PC-9 (cell line): Measurements from ENCODE around the gene CAPN13. TPM values are rescaled to one million over a fixed set of nuclear protein-coding genes. Genes with fewer than 3 reads are reported as not detected.

ENCODE experiments used
- BruUV-seq: library from RNA; stranded (reverse); fragments of 400-500 nt; replicated peaks from 2 replicates; lab custom pipeline; 2021; lab: Mats Ljungman, UMichigan
- CTCF ChIA-PET: fragments of 300-600 bp; sonication (Branson Sonifier 250); formaldehyde crosslinking; loops from one replicate; lab custom pipeline; 2022; ENCODE audit warnings: antibody characterized with exemption; lab: Charles Lee
- POLR2A ChIA-PET: fragments of 300-600 bp; sonication (Branson Sonifier 250); formaldehyde crosslinking; loops from one replicate; lab custom pipeline; 2022; ENCODE audit warnings: antibody characterized with exemption; ENCODE audit not compliant: unreplicated experiment; lab: Charles Lee
- DNase-seq, 2 experiments: peaks; one replicate each; pipeline versions ENCODE4 v3.0.0 to v3.0.0-alpha.2; 2015 to 2022; ENCODE audit warnings: mixed read lengths in 1 of 2
- H2AFZ ChIP-seq: fragments of 200-600 bp; sonication (generic); 2 replicates; pipeline ENCODE4 v1.8.1; 2017; ENCODE audit warnings: antibody characterized with exemption
- H3F3A ChIP-seq: fragments of 200-600 bp; sonication (generic); 2 replicates; pipeline ENCODE4 v1.8.1; 2017; ENCODE audit warnings: antibody characterized with exemption, mild to moderate bottlenecking, low read depth; ENCODE audit not compliant: insufficient read depth
- H3K27ac ChIP-seq: fragments of 200-600 bp; sonication (generic); 2 replicates; pipeline ENCODE4 v1.6.1; 2016; ENCODE audit warnings: mixed run types
- H3K27me3 ChIP-seq: fragments of 200-600 bp; sonication (generic); 2 replicates; pipeline ENCODE4 v1.6.1; 2016; ENCODE audit warnings: low read depth, mixed run types; ENCODE audit not compliant: insufficient read depth
- H3K36me3 ChIP-seq: fragments of 200-600 bp; sonication (generic); 2 replicates; pipeline ENCODE4 v1.6.1; 2016; ENCODE audit warnings: low read depth, mixed run types
- H3K4me1 ChIP-seq: fragments of 200-600 bp; sonication (generic); replicated peaks from 2 replicates; pipeline ENCODE4 v1.6.1; 2016; ENCODE audit warnings: mixed run types; ENCODE audit not compliant: insufficient read depth
- H3K4me2 ChIP-seq: fragments of 200-600 bp; sonication (generic); 2 replicates; pipeline ENCODE4 v1.6.1; 2017; ENCODE audit warnings: mixed run types
- H3K4me3 ChIP-seq: fragments of 200-600 bp; sonication (generic); 2 replicates; pipeline ENCODE4 v1.6.1; 2016; ENCODE audit warnings: mixed run types
- H3K79me2 ChIP-seq: fragments of 200-600 bp; sonication (generic); 2 replicates; pipeline ENCODE4 v1.6.1; 2017; ENCODE audit warnings: low read depth, mixed run types
- H3K9me2 ChIP-seq: fragments of 200-600 bp; sonication (generic); 2 replicates; pipeline ENCODE4 v1.8.1; 2017; ENCODE audit warnings: mild to moderate bottlenecking; ENCODE audit not compliant: insufficient read depth
- H3K9me3 ChIP-seq: fragments of 200-600 bp; sonication (generic); 2 replicates; pipeline ENCODE4 v1.8.1; 2016; ENCODE audit warnings: low read depth; ENCODE audit not compliant: insufficient read depth
- H4K20me1 ChIP-seq: fragments of 200-600 bp; sonication (generic); 2 replicates; pipeline ENCODE4 v1.8.1; 2017; ENCODE audit not compliant: insufficient read depth
- CTCF ChIP-seq: fragments of 200-600 bp; sonication (generic); conservative IDR thresholded peaks from 2 replicates; pipeline ENCODE4 v1.6.1; 2017; ENCODE audit warnings: mixed run types, antibody characterized with exemption, mild to moderate bottlenecking, moderate library complexity
- EZH2 ChIP-seq: fragments of 200-600 bp; sonication (generic); IDR thresholded peaks from 2 replicates; pipeline ENCODE4 v1.8.0; 2017; ENCODE audit warnings: antibody characterized with exemption, low read depth
- intact Hi-C: fragments of 100-400 bp; cut with micrococcal nuclease; formaldehyde crosslinking; loops from one replicate; pipeline ENCODE4 v1.10.0; 2022; ENCODE audit not compliant: unreplicated experiment
- total RNA-seq: library from RNA; stranded (reverse); gene quantifications from 2 replicates; pipeline ENCODE4 v1.2.3, GENCODE V29; 2021

The CAPN13 gene
- total RNA-seq, 1 experiment from 2014 or later, result 1.5 TPM

DNA sequence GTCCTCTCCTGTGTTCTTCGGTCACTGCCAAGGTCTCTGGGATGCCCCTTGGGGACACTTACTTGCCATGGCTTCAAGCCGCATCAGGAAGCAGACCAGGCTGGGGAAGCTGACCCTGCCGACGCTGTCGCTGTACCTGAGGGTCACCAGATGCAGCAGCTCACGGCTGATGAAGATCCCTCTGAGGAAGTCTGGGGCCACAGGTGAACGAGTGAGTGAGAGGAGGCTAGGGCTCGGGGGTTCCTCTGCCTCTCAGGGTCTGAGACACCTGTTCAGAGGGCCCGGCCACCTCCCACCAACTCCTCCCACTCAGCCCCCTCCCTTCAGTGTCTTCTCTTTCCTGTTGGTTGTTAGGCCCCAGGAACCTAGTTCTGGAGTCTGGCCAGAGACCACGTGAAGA, 74.9 kb downstream of the CAPN13 start:
- DNase-seq, result no peak
- 0 out of 2 replicates have a peak, but pooled peaks cover 3% of the 10 kb centered on the region for H3K27me3 ChIP-seq
- no peak overlapping the region for H2AFZ ChIP-seq
- no peaks in the 10 kb centered on the region for H3K9me3 ChIP-seq
- H3K79me2 ChIP-seq, result no peaks in the 10 kb centered on the region
- no peaks in the 10 kb centered on the region for H3K36me3 ChIP-seq
- TF ChIP-seq CTCF, result no peak
- TF ChIP-seq EZH2, result no peak
- H3K4me2 ChIP-seq, result no peak overlapping the region
- H3F3A ChIP-seq, result no peaks in the 10 kb centered on the region
- no peaks in the 10 kb centered on the region for H4K20me1 ChIP-seq
- POLR2A ChIA-PET, result no interaction called here
- CTCF ChIA-PET, result no interaction called here
- no peaks in the 10 kb centered on the region for H3K9me2 ChIP-seq
- intact Hi-C loops, result no loop called here
- H3K27ac ChIP-seq, result no peak overlapping the region
- no peaks in the 10 kb centered on the region for H3K4me1 ChIP-seq
- H3K4me3 ChIP-seq, result no peak overlapping the region
- BruUV-seq, result no TSS peak

GRCh38 chr2:30731706-30732105, 75.5 kb downstream of the CAPN13 start:
- intact Hi-C loops, result no loop called here
- Histone ChIP-seq H3K27ac (no peak overlapping the region), H3K4me3 (no peak overlapping the region), H3F3A (no peaks in the 10 kb centered on the region), H3K36me3 (no peaks in the 10 kb centered on the region), H3K79me2 (no peaks in the 10 kb centered on the region), H3K27me3 (0 out of 2 replicates have a peak, but pooled peaks cover 3% of the 10 kb centered on the region), H3K4me1 (no peaks in the 10 kb centered on the region), H3K9me2 (no peaks in the 10 kb centered on the region), H2AFZ (no peak overlapping the region), H3K9me3 (no peaks in the 10 kb centered on the region), H3K4me2 (no peak overlapping the region), H4K20me1 (no peaks in the 10 kb centered on the region)
- ChIA-PET CTCF (no interaction called here), POLR2A (no interaction called here)
- no TSS peak for BruUV-seq
- no peak for TF ChIP-seq CTCF
- no peak for DNase-seq

DNA sequence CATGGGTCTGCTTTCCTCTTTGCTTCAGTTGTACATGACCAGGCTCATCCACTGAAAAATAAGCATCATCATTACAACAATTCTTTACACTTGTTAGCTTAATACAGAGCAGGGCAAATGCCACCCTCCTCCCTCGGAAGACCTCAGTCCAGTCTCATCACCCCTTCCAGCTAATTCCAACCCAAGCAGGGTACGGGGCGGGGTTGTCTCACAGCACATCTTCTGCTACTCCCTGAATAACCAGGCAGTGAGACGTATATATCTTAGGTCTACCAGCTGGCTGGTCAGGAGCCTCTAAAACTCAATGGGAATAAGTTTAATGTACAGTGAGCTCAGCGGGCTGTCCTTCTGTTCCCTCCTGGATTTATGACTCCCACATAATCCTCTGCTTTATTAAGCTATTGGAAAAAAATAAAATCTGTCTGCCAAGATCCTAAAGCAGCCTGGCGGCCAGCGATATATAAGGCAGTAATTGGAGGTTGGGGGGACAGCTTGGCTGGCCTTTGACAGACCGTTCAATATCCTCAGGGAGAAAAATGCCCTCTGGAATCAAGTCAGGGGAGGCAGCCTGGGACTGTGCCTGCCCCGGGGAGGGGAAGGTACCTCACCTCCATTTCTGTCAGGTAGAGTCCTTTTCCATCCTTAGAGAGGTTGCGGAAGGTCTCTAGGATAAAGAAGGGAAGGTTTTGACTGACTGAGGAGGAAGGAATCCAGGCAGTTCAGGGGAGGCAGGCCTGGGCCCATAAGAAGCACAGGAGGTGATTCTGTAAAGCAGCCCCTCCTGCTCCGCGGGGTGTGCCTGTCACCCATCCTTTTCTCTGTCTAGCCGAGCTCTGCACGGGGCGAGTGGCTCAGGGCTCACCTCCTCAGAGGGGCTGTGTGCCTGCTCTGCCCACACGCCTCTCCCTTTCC, 76.3 kb downstream of the CAPN13 start:
- H3K4me2 ChIP-seq, result no peak overlapping the region
- H3K27ac ChIP-seq, result no peak overlapping the region
- intact Hi-C loops, result no loop called here
- H4K20me1 ChIP-seq, result no peaks in the 10 kb centered on the region
- BruUV-seq, result no TSS peak
- ChIA-PET POLR2A (no interaction called here), CTCF (no interaction called here)
- no peaks in the 10 kb centered on the region for H3K4me1 ChIP-seq
- no peaks in the 10 kb centered on the region for H3F3A ChIP-seq
- H3K79me2 ChIP-seq, result no peaks in the 10 kb centered on the region
- H3K36me3 ChIP-seq, result no peaks in the 10 kb centered on the region
- H2AFZ ChIP-seq, result no peak overlapping the region
- no peaks in the 10 kb centered on the region for H3K9me2 ChIP-seq
- no peak overlapping the region for H3K4me3 ChIP-seq
- DNase-seq, result no peak
- no peak for TF ChIP-seq EZH2
- no peak for TF ChIP-seq CTCF
- H3K27me3 ChIP-seq, result 0 out of 2 replicates have a peak, but pooled peaks cover 3% of the 10 kb centered on the region
- H3K9me3 ChIP-seq, result no peaks in the 10 kb centered on the region
